DMS153 (cell line): Measurements from ENCODE around the gene PPARG.
"Not testable (repeated sequence)": the region's sequence is repeated elsewhere in the genome, so short reads cannot be mapped to it uniquely, and the experiment has no call there.

Experiments
- DNase-seq: peaks from one replicate; lab custom pipeline; 2025; lab: John Stamatoyannopoulos, UW

Gene PPARG

GRCh38 chr3:12380461-12380860 is 91.6 kb downstream of the PPARG start:
- DNase-seq: no peak

GRCh38 chr3:12381199-12381598 is 92.3 kb downstream of the PPARG start:
- DNase-seq: no peak

- DNase-seq: no peak
These were observed 94.3 kb downstream of the PPARG start for GRCh38 chr3:12383218-12383617.

- DNase-seq: no peak
These were observed 95.8 kb downstream of the PPARG start for GRCh38 chr3:12384451-12385233.

- not testable (repeated sequence) for DNase-seq
These were observed 97.8 kb downstream of the PPARG start for GRCh38 chr3:12386514-12387291.

- DNase-seq: no peak
These were observed 99.3 kb downstream of the PPARG start for GRCh38 chr3:12388185-12388584.

- DNase-seq: no peak
These were observed 103.4 kb downstream of the PPARG start for GRCh38 chr3:12392101-12392878.

- no peak for DNase-seq
These were observed 105.0 kb downstream of the PPARG start for GRCh38 chr3:12393894-12394293.

GRCh38 chr3:12394569-12395271 is 105.8 kb downstream of the PPARG start:
- DNase-seq: no peak

- no peak for DNase-seq
These were observed 106.6 kb downstream of the PPARG start for GRCh38 chr3:12395349-12396012.

GRCh38 chr3:12396471-12396870 is 107.6 kb downstream of the PPARG start:
- no peak for DNase-seq

- no peak for DNase-seq
These were observed 110.4 kb downstream of the PPARG start for GRCh38 chr3:12399226-12399625.

GRCh38 chr3:12400616-12401194 is 111.8 kb downstream of the PPARG start:
- DNase-seq: no peak

- DNase-seq: no peak
These were observed 112.3 kb downstream of the PPARG start for GRCh38 chr3:12401208-12401607.

GRCh38 chr3:12405432-12406272 is 116.8 kb downstream of the PPARG start:
- no peak for DNase-seq

GRCh38 chr3:12408984-12409683 is 120.3 kb downstream of the PPARG start:
- DNase-seq: no peak

GRCh38 chr3:12409684-12410596 is 121.1 kb downstream of the PPARG start:
- DNase-seq: no peak

- no peak for DNase-seq
These were observed 124.9 kb downstream of the PPARG start for GRCh38 chr3:12413721-12414255.
